Activated CD4-positive, alpha-beta T cell treated with anti-CD3 and anti-CD28 coated beads, Interleukin-2, Interleukin-6, amounts not matched to agents 100 ng/mL and 50 ng/mL, durations not matched to agents 16 hours and 8 hours (primary cell): Measurements from ENCODE around the gene EDARADD.
"Not testable (repeated sequence)": the region's sequence is repeated elsewhere in the genome, so short reads cannot be mapped to it uniquely, and the experiment has no call there.

Experiments
- DNase-seq: peaks from one replicate; pipeline ENCODE4 v3.0.0-alpha.2; 2020

EDARADD gene

DNA sequence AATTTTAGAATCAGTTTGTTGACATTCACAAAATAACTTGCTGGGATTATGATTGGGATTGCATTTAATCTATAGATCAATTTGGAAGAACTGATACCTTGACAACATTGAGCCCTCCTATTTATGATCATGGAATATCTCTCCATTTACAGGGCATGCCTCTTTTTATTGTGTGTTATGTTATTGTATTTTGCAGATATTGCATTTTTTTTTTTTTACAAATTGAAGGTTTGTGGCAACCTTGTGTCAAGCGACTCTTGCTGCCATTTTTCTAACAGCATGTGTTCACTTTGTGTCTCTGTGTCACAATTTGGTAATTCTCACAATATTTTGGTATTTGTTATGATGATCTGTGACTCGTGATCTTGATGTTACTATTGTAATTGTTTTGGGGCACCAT is 46.3 kb downstream of the EDARADD start:
- no peak for DNase-seq

DNA sequence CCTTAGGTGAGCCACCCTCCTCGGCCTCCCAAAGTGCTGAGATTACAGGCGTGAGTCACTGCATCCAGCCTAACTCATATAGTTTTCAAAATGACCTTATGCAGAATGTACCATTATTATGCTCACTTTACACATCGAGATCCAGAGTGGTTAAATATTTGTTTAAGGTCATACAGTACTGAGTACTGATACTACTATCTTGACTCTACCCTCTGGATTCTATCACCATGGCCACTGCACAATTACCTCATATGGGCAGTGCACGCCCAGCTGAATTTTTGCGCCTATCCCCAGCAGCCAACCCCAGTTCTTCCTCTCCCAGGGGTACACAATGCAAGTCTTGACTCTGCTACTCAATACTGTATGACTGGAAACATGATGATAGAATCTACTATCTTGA is 56.7 kb downstream of the EDARADD start:
- DNase-seq: no peak

DNA sequence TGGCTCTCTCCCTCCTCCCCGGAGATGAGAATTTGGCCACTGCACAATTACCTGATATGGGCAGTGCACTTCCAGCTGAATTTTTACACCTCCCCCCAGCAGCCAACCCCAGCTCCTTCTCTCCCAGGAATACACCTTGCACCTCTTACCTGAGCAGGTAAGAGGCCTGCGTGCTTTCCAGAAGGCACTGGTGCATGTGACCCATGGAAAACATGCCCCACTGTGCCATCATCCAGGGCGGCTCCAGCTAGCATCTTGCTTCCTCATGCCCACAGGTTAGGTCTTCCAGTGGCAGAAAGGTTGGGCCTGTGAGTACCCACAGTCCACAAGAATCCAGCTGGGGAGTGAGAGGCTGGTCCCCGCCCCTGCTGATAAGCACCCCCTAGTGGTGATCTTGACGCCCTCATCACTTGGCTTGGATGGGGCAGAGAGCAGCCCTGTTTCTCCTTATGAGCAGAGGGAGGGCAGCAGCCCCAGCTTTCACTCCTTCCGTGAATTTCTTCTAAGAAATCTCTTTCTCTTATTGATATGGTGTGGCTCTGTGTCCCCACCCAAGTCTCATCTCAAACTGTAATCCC is 57.8 kb downstream of the EDARADD start:
- DNase-seq: peak; percentile 63

DNA sequence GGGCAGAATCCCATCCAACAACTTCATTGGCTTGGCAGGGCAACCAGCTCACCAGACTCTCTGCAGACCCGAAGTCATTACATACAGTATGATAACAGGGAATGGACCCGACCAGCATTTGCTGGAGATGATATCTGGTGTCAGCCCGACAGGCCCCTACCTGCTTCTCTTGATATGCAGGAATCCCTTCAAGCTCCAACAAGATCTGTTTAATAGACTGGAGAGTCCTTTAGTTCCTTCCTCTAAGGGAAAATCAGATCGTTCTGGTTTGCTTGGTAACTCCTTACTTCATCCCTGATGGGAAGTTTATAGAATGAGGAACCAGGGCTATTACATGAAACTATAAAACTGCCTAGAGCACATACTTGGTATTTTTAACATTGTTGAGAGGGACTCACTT is 61.2 kb downstream of the EDARADD start:
- DNase-seq: no peak

DNA sequence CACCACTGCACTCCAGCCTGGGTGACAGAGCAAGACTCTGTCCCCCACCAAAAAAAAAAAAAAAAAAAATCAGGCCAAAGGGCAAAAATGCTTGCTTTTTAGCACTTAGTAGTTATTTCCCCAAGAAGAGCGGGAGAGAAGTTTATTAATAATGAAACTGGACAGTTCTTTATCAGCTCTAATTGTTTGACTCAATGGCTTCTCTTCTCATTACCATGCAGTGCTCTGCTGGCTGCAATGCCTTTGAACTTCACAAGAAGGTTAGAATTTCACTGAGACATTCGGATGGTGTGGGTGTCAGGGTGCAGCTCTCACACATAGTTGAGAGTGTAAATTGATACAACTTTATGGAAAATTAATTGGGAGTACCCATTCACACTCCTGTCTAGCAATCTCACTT is 63.7 kb downstream of the EDARADD start:
- peak; percentile 49 for DNase-seq

DNA sequence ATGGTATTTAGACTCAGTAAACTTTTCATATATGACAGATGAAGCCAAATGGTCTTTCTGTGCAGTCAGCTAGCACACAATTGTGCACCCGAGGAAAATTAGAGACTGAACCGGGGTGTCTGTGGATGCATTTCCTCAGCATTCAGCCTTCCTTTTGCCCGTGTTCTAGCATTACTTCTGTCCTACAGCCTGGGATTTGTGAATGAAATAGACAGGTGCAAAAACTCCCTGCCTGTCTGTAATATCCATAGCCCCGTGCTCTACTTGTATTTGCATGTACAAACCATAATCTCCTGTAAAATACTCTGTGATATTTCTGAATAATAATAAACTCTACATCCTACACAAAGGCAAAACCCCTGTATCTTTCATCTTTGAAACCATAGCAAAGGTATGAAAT is 64.9 kb downstream of the EDARADD start:
- DNase-seq: no peak

DNA sequence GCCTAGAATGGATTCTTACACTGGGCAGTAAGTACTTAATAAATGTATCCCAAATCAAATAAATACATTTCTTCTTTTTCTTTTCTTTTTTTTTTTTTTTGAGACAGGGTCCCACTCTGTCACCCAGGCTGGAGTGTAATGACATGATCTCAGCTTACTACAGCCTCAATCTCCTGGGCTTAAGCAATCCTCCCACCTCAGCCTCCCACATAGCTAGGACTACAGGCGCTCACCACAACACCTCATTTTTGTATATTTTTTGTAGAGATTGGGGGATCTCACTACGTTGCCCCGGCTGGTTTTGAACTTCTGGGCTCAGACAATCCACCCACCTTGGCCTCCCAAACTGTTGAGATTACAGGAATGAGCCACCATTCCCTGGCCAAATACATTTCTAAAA is 66.0 kb downstream of the EDARADD start:
- no peak for DNase-seq

DNA sequence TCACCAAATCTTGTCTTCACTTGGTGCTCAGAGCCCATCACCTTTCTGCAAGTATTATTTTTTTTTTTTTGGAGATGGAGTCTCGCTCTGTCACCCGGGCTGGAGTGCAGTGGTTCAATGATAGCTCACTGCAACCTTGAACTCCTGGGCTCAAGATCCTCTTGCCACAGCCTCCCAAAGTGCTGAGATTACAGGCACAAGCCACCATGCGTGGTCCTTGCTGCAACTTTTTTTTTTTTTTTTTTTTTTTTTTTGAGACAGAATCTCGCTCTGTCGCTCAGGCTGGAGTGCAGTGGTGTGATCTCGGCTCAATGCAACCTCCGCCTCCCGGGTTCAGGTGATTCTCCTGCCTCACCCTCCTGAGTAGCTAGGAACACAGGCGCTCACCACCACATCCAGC is 70.1 kb downstream of the EDARADD start:
- not testable (repeated sequence) for DNase-seq

DNA sequence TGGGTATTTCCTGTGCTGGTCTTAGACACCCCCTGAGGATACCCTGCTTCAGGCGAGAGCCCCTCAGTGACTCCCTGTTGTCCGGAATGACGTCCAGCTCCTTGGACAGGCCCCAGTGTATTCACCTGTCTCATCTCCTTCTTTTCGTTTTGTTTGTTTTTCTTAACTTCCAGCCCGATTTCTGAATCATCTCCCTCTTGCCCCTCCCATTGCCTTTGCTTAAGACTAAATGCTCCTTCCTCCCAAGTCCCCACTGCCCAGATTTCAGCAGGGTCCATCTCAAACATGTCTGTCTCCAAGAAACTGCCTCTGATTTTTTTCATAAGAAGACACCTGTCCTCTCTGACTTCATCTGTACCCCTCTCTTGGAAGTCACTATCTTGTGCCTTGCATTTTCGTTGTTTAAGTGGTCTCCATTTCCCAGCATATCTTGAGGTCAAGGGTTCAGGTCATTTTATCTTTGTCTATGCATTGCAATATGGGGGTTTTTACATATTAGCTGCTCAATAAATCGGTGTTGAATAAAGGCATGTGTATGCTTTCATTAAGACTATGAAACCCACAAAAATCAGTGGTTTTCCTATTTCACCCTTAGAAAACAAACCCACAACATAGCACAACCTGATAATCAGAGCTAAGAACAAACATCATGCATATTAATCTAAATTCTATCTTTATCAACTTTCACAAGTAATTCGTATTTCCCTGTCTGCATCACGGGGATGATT is 71.3 kb downstream of the EDARADD start:
- DNase-seq: no peak

DNA sequence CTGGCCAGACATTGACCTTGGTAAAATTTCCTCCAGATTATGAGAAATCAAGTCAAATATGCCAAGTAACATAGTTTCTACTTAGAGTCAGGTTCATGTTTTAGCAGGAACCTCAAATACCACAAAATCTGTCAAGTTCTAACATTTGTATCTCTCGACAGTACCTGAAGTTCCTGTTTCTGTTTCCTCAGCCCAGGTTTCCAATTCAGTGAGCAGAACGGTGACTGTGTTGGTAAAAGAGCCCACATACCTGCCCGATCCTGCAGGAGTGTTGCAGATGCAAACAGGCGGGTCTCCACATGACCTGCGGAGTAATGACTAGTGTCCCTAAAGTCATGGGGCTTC is 71.8 kb downstream of the EDARADD start:
- DNase-seq: peak; percentile 24

DNA sequence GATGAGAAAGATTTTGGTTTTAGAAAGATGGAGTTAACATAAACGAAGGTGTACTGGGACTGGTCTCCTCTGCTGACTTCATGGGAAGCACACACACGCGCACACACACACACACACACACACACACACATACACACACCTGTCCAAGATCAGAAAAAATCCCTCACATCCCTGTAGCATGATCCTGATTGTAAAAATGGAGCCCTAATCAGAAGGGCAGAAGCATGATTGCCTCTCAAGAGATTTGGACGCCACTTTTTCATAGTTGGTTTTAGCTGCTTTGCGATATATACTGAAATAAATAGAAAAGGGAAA is 73.2 kb downstream of the EDARADD start:
- DNase-seq: no peak

DNA sequence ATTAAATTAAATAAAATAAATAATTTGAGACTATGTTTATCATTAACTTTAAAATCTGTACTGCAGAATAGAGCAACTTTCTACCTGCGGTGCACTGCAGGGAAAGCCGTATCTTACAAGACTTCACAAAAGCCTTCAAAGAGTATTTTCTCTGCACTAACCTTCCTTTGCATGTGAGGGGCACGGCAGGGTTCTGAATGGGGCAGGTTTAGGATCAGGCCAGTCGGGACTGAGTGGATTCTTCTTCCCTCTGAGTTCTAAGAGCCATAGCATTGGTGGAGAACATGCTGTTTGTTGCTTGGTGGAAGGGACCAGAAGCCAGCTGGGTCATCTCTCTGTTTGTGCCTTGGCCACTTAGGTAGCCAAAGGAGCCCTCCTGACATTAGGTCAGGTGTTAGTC is 74.5 kb downstream of the EDARADD start:
- DNase-seq: no peak

DNA sequence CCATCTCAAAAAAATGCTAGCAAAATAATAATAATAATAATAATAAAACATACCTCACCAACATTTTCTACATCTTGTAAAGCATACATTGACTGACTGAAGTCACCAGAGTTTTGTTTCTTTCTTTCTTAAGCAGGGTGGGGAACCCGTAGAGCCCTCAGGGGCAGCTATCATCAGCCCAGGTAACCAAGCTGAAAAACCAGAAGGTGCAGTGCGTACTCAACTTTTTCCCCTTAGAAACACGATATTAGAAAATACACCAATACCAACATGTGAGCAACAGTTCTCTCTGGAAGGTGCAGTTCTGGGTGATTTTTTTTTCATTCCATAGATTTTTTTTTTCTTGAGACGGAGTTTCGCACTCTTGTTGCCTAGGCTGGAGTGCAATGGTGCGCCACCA is 75.4 kb downstream of the EDARADD start:
- no peak for DNase-seq

DNA sequence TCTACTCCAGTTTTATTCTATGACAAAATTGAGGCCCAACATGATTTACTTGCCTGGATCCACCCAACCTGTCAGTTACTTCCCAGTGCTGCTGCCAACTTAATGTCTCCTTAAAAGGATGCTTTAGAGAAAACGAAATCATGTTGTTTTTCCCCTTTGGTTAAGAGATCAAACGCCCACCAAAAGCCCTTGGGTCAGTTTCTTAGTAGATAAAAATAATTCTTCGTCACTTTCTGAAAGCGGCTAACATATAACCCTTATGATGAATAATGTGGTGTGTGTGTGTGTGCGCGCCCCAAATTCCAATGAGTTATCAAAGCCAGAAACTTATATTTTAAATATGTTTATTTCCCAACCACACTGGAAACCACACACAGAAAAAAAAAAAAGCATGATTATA is 77.0 kb downstream of the EDARADD start:
- no peak for DNase-seq

DNA sequence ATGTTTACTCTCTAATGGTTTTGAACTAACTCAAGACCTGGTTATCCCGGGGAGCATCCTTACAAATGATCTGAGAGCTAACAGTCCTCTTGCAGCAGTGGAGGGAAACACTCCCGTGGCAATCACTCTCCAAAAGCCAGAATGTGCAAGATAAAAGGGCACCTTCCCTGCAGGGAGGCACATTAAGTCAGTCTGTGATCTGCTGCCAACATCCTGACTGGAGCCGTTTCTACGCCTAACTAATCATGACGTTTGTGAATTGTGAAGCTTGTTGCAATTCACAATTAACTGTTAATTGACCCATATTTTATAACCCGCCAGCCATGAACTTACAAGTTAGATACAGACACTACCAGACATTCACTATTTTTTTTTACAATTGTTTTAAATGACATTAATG is 77.6 kb downstream of the EDARADD start:
- no peak for DNase-seq

DNA sequence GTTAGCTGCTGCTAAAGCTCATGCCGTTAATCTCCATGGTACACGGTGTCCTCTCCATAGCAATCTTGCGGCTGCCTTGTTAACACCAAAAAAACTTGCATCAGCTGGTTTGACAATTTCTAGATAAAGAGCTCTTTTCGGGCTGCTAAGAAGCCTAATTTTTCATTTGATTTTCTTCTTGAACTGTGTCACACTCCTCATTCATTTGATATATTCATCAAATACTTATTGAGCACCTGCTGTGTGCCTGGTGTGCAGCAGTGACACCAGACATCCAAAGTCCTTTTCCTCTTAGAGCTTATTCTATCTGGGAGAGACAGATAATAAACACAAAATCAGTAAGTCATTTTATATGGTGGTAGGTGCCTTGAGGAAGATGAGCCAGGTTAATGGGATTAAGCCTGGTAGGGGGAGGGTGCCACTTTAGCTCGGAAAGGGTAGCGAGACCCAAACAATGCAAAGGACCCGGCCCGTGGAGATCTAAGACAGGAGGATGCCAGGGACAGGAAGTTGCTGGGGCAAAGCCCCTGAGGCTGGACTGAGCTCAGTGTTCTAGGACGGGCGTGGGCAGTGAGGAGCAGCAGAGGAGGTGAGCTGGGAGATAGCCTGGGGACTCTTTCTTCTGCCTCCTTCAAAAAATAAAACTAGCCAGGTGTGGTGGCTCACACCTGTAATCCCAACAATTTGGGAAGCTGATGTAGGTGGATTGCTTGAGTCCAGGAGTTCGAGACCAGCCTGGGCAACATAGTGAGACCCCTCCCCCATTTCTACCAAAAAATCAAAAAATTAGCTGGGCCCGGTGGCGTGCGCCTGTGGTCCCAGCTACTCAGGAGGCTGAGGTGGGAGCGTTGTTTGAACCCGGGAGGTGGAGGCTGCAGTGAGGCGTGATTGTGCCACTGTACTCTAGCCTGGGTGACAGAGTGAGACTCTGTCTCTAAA is 79.0 kb downstream of the EDARADD start:
- no peak for DNase-seq

DNA sequence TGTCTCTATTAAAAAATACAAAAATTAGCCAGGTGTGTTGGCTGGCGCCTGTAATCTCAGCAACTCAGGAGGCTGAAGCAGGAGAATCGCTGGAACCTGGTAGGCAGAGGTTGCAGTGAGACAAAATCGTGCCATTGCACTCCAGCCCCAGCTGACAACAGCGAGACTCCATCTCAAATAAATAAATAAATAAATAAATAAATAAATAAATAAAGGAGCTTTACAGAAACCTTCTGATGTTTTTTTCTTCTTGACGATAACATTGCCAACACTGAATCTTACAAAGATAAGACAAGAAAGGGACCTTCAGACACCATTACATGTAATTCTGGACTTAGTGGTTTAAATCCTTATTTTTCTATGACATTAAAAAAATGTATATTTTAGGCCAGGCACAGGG is 81.9 kb downstream of the EDARADD start:
- no peak for DNase-seq

DNA sequence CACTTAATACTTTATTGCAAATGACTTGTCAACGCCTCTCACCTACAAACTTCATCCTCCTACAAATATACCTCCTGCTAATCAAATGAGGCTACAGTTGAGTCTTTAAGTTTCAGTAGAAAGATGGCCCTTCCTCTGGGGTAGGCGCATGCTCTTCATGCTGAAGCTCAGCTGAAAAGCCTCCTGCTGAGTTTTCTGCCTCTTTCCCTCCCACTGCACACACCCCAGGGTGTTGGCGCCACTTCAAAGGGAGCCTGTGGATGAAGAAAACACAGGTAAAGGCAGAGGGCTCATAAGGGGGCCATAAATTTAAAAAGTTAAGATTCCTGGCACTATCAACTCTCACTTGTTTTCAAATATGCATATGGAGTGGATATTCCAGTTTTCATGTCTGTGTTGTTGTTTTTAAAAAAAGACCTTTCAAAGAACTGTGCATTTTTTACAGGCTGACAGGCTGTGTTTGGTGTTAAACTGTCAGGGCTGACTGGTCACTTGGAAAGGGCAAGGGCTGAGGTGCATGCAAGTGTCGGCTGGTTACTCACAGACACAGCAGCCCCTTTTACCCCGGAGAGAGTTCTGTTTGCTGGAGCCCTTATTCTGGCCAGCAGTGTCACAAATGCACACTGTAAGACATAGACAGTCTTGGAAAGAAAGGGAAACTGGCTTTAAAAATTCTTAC is 86.8 kb downstream of the EDARADD start:
- no peak for DNase-seq

DNA sequence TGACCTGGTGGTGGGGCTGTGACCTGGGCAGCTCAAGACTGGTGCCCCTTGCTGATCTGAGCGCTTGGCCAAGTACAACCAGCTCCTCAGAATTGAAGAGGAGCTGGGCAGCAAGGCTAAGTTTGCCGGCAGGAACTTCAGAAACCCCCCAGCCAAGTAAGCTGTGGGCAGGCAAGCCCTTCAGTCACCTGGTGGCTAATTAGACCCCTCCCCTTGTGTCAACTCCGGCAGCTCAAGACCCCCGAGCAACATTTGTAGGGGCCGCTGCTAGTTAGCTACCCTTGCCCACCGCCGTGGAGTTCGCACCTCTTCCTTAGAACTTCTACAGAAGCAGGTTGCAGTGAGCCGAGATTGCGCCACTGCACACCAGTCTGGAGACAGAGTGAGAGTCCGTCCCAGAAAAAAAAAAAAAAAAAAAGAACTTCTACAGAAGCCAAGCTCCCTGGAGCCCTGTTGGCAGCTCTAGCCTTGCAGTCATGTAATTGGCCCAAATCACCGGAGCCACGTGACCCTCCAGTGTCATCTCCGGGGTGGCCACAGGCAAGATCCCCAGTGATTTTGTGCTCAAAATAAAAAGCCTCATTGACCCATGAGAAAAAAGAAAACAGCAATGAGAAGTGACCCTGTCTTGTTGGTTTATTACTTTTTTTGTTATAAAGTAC is 90.4 kb downstream of the EDARADD start:
- no peak for DNase-seq

DNA sequence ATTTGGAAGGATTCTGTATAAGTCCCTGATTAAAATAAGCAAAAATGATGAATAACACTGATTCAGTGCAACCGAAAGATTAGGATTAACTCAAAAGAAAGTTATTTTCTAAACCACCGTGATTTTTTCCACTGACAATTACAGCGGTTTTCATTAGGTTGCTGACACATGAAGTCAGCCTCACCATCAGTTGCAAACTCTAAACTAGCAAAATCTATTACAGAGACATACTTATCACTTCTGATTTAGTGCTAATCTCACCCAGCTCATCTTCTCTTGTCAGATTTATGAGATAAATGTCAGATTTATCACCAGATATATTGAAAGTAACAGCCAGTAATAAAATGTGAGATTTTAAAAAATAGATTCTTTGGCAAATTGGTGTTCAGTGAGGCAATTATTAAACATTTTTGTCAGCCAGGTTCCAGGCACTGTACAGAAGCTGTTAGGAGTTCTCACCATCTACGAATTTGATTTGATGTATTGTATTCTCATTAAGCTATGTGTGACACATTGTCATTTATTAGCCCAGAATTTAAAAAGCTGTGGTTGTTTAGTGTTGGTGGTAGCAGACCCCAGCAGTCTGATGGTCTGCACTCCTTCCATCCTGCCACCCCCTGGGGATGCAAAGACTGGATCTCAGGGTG is 92.4 kb downstream of the EDARADD start:
- no peak for DNase-seq

DNA sequence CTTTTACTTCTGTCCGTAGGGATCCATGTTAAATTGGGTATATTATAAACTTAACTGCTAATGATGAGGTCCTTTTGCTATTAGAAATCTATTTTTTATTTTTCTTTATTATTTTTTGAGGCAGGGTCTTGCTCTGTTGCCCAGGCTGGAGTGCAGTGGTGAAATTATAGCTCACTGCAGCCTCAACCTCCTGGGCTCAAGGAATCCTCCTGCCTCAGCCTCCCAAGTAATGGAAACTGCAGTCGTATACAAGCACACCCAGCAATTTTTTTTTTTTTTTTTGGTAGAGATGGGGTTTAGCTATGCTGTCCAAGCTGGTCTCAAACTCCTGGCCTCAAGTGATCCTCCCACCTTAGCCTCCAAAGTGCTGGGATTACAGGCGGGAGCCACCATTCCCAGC is 95.1 kb downstream of the EDARADD start:
- DNase-seq: not testable (repeated sequence)

DNA sequence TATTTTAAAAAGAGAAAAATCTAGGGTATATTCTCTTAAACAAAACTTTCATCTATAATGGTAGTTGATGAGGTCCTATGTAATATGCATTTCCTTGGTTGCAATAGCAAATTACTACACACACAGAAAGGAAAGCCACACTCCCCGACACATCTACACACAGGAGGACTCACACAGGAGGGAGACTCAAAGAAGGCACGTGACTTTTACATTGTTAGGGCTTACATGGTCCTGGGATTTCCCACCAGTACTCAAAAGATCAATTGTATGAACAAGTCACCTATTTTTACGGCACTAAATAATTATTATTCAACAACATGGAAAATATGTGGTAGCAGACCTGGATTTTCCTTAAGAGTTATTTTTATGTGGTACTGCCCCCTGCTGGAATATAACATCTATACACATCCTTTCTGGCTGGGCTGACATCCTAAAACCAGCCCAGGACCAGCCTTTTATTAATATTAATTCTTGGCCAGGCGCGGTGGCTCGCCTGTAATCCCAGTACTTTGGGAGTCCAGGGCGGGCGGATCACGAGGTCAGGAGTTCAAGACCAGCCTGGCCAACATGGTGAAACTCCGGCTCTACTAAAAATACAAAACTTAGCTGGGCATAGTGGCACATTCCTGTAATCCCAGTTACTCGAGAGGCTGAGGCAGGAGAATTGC is 95.8 kb downstream of the EDARADD start:
- DNase-seq: peak; percentile 42
